Heart left ventricle (tissue), 13 donors: Measurements from ENCODE around the gene GRWD1.

Source experiments
- POLR2A ChIP-seq, 2 donors: fragments of 450-650 bp; IDR thresholded peaks; one replicate each; pipeline ENCODE4 v1.6.1; 2017; ENCODE audit warnings: antibody characterized with exemption in 2 of 2, mild to moderate bottlenecking in 2 of 2, moderate library complexity in 2 of 2
- TF ChIP-seq, protein P1 (sequence below), 12 donors: fragments of 200-600 bp; sonication (generic) in 4 of 12; IDR thresholded peaks; one replicate each; pipeline versions ENCODE4 v1.5.0 to v1.8.0; 2018 to 2022; ENCODE audit warnings: antibody characterized with exemption in 12 of 12, mild to moderate bottlenecking in 5 of 12
- donor health status: ischemic (EF 13 %, LVEDD 7.1; RV severe dilation, severe dysfunction).
- donor health status: DM: no; HTN: yes; CAD: no.
- donor health status: DM: no; HTN: no; CAD: no.
- donor health status: ischemic (EF 25% LVEDD 6.9; RV normal size, moderate dysfunction).
- donor health status: ischemic (EF 25% LVEDD 5.7; RV mildly dilated, moderate dysfunction).
- donor health status: ischemic (EF 35%, LVEDD 5.7; RV mildly dilated, moderate dysfunction).
- donor health status: nonischemic (EF 11% LVEDD 7.7; RV severe dilation, severe dysfunction).
- donor health status: DM: yes; HTN: yes; CAD: no.
- donor health status: PGD.
- donor health status: ischemic (EF 29% LVEDD 5.4; RV normal size, mild dysfunction).
- donor health status: nonischemic (EF 23%, LVEDD 6.1; RV moderate dilation, normal function).

DNA sequence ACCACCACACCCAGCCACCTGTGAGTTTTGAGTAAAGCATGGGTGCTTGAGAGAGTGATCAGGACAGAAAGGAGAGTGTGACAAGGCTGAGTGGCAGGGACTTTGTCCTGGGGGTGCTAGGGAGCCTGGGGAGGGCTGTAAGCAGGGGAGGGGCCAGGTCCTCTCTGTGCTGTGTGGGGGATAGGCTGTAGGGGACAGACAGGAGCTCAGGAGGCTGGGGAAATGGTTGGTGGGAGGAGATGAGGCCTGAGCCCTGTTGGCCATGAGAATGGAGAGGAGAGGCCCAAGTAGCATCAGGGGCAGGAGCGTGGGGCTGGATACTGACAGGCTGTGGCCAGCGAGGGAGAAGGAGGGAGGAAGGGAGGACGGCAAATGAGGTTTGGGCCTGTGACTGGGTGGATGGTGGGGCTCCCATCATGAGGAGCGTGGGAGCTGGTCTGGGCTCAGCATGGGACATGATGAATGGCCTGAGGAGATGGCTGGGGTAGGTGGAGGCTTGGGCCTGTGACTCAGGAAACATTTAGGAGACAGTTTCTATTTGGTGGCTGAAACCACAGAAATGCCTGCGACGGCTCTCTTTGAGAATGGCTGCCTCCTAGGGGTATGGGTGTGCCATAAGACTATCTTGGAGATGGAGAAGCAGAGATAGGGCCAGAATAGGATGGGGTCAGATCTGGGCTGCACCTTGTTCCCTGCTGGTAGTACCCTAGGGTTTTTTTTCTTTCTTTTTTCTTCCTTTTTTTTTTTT is 27.3 kb upstream of the GRWD1 start:
- TF ChIP-seq, protein P1, sequence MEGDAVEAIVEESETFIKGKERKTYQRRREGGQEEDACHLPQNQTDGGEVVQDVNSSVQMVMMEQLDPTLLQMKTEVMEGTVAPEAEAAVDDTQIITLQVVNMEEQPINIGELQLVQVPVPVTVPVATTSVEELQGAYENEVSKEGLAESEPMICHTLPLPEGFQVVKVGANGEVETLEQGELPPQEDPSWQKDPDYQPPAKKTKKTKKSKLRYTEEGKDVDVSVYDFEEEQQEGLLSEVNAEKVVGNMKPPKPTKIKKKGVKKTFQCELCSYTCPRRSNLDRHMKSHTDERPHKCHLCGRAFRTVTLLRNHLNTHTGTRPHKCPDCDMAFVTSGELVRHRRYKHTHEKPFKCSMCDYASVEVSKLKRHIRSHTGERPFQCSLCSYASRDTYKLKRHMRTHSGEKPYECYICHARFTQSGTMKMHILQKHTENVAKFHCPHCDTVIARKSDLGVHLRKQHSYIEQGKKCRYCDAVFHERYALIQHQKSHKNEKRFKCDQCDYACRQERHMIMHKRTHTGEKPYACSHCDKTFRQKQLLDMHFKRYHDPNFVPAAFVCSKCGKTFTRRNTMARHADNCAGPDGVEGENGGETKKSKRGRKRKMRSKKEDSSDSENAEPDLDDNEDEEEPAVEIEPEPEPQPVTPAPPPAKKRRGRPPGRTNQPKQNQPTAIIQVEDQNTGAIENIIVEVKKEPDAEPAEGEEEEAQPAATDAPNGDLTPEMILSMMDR (IDR thresholded peaks at IDR 0.05), result no peak
- no peak for TF ChIP-seq POLR2A (IDR thresholded peaks at IDR 0.05)
